B cell (primary cell): ENCODE data around the gene GTF2A1L. TPM values are rescaled to one million over a fixed set of nuclear protein-coding genes. Genes with fewer than 3 reads are reported as not detected.

Experiments used
- ATAC-seq: fragments of 200-7000 bp; cut with Tn5 transposase; one replicate; pipeline ENCODE4 v1.10.0; 2021; ENCODE audit warnings: low read depth, mild to moderate bottlenecking, moderate number of reproducible peaks, moderate library complexity
- CTCF ChIA-PET: fragments of 350-600 bp; sonication (Branson Sonifier 250); formaldehyde crosslinking; loops from one replicate; lab custom pipeline; 2021; ENCODE audit warnings: antibody characterized with exemption, inconsistent platforms; lab: Charles Lee
- POLR2A ChIA-PET: fragments of 350-600 bp; sonication (Branson Sonifier 250); formaldehyde crosslinking; loops from one replicate; lab custom pipeline; 2021; ENCODE audit warnings: antibody characterized with exemption; lab: Charles Lee
- DNase-seq: peaks from one replicate; pipeline ENCODE4 v3.0.0; 2013
- H2AFZ ChIP-seq: 2 replicates; pipeline ENCODE4 v1.6.1; 2012; ENCODE audit warnings: mild to moderate bottlenecking, low read depth, low read length; ENCODE audit not compliant: insufficient read depth, poor library complexity, severe bottlenecking
- H3K27ac ChIP-seq, 2 donors: 1 replicate in 1 of 2; 2 replicates in 1 of 2; pipeline ENCODE4 v1.5.1; 2012 to 2013; ENCODE audit warnings: low read length in 2 of 2, mild to moderate bottlenecking in 2 of 2, moderate library complexity in 1 of 2
- H3K27me3 ChIP-seq, 4 experiments: fragments of 200-600 bp in 1 of 4; sonication (generic) in 1 of 4; replicated peaks in 1 of 4; 1 replicate in 2 of 4; 2 replicates in 2 of 4; pipeline versions ENCODE4 v1.6.1 to v1.7.0; 2013 to 2016; ENCODE audit warnings: low read length in 3 of 4, mild to moderate bottlenecking in 2 of 4, mixed read lengths in 1 of 4, moderate library complexity in 1 of 4; ENCODE audit not compliant: insufficient read depth in 4 of 4, control insufficient read depth in 3 of 4; ENCODE audit errors: control extremely low read depth in 1 of 4
- H3K36me3 ChIP-seq, 2 experiments: replicated peaks in 1 of 2; 1 replicate in 1 of 2; 2 replicates in 1 of 2; pipeline versions ENCODE4 v1.6.1 to v1.7.1; 2013; ENCODE audit warnings: low read length in 1 of 2; ENCODE audit not compliant: insufficient read depth in 2 of 2, control insufficient read depth in 1 of 2; ENCODE audit errors: control extremely low read depth in 1 of 2, extremely low read depth in 1 of 2
- H3K4me1 ChIP-seq, 2 donors: fragments of 200-600 bp in 1 of 2; sonication (generic) in 1 of 2; 1 replicate in 1 of 2; 2 replicates in 1 of 2; pipeline versions ENCODE4 v1.5.1 to v1.6.1; 2013 to 2017; ENCODE audit warnings: low read length in 2 of 2; ENCODE audit not compliant: control insufficient read depth in 2 of 2, insufficient read depth in 2 of 2
- H3K4me2 ChIP-seq: replicated peaks from 2 replicates; pipeline ENCODE3; 2012; ENCODE audit warnings: mild to moderate bottlenecking, low read depth, low read length; ENCODE audit not compliant: poor library complexity, severe bottlenecking
- H3K4me3 ChIP-seq, 5 experiments: fragments of 200-600 bp in 1 of 5; sonication (generic) in 1 of 5; 1 replicate in 3 of 5; 2 replicates in 2 of 5; pipeline versions ENCODE4 v1.5.1 to v1.7.0; 2011 to 2016; ENCODE audit warnings: low read length in 4 of 5, mild to moderate bottlenecking in 4 of 5, low read depth in 2 of 5, control low read depth in 1 of 5, moderate library complexity in 1 of 5; ENCODE audit not compliant: insufficient read depth in 1 of 5; ENCODE audit errors: control extremely low read depth in 1 of 5, extremely low read depth in 1 of 5
- H3K79me2 ChIP-seq: fragments of 200-600 bp; sonication (generic); one replicate; pipeline ENCODE4 v1.6.0; 2016; ENCODE audit warnings: low read length; ENCODE audit not compliant: control insufficient read depth, insufficient read depth
- H3K9ac ChIP-seq: fragments of 200-600 bp; sonication (generic); 2 replicates; pipeline ENCODE4 v1.6.1; 2017; ENCODE audit warnings: mild to moderate bottlenecking, low read length, moderate library complexity
- H3K9me3 ChIP-seq, 3 donors: one replicate each; pipeline versions ENCODE4 v1.6.1 to v1.7.1; 2013; ENCODE audit warnings: low read length in 2 of 3; ENCODE audit not compliant: control insufficient read depth in 2 of 3, insufficient read depth in 1 of 3; ENCODE audit errors: control extremely low read depth in 1 of 3
- H4K20me1 ChIP-seq: 2 replicates; pipeline ENCODE4 v1.6.0; 2012; ENCODE audit warnings: mild to moderate bottlenecking, low read length; ENCODE audit not compliant: insufficient read depth, control insufficient read depth, poor library complexity, severe bottlenecking
- H3K27ac Mint-ChIP-seq: one replicate; pipeline ENCODE4 v1.8.0; 2021; ENCODE audit warnings: mixed read lengths
- H3K27me3 Mint-ChIP-seq: one replicate; pipeline ENCODE4 v1.8.0; 2021; ENCODE audit warnings: mixed read lengths
- H3K4me1 Mint-ChIP-seq: one replicate; pipeline ENCODE4 v1.8.0; 2021; ENCODE audit warnings: mixed read lengths
- H3K4me3 Mint-ChIP-seq: one replicate; pipeline ENCODE4 v1.8.0; 2021; ENCODE audit warnings: mixed read lengths
- H3K9me3 Mint-ChIP-seq: one replicate; pipeline ENCODE4 v1.8.0; 2022; ENCODE audit warnings: mixed read lengths; ENCODE audit not compliant: insufficient read depth
- EZH2 ChIP-seq: IDR thresholded peaks from 2 replicates; pipeline ENCODE4 v1.6.1; 2012; ENCODE audit warnings: borderline replicate concordance, low read depth, mild to moderate bottlenecking, moderate library complexity, low read length; ENCODE audit not compliant: insufficient read depth, poor library complexity, severe bottlenecking
- WGBS: methylation state at CpG from one replicate; pipeline ENCODE4 v1.1.5; 2013; ENCODE audit warnings: missing lambda C conversion rate; ENCODE audit not compliant: insufficient coverage; 5-methylcytosine and 5-hydroxymethylcytosine counted together
- intact Hi-C: fragments of 100-400 bp; cut with micrococcal nuclease; formaldehyde crosslinking; loops from one replicate; pipeline ENCODE4 v1.10.0; 2022
- polyA plus RNA-seq: library from polyadenylated mRNA; depleted of rRNA; stranded (reverse); fragments of >200 nt; gene quantifications from 2 replicates; pipeline ENCODE4 v1.2.3, GENCODE V29; 2012
- total RNA-seq, 2 donors: library from RNA; stranded (reverse); fragments of 120-200 nt in 1 of 2; gene quantifications; 1 replicate in 1 of 2; 2 replicates in 1 of 2; pipeline versions ENCODE4 v1.2.3 to v1.2.4, GENCODE V29; 2013 to 2022
- TF ChIP-seq, protein P1 (sequence below): fragments of 200-600 bp; IDR thresholded peaks from one replicate; pipeline ENCODE4 v1.8.0; 2022; ENCODE audit warnings: antibody characterized with exemption, mild to moderate bottlenecking

GTF2A1L gene
- total and polyA plus RNA-seq, 2 donors (not counting 1 experiment from before 2014, with no cell fraction given): not detected

DNA sequence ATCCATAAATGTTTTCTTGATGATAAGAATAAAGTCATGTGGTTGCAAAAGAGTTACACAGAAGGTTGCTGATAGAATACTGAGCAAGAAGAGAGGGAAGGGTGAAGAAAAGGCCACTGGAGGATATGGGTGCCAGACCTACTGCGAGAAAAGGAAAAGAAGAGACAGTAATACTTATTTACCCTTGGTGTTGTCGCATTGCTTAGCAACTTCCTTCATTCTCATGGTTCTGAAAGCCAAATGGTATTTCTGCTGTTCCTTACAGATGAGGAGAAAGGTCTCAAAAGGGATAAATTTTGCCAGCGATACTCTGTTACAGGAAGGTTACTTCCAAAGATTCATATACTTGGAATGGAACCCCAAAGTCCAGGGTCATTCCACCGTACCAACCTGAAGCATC, 75.4 kb downstream of the GTF2A1L start:
- DNase-seq: no peak
- Histone ChIP-seq H3K4me2 (no peak overlapping the region), H3K27ac (no peak overlapping the region), H4K20me1 (no peaks in the 10 kb centered on the region), H2AFZ (no peak overlapping the region), H3K36me3 (no peaks in the 10 kb centered on the region), H3K9ac (no peak overlapping the region), H3K4me3 (no peak overlapping the region), H3K27me3 (peaks cover 0 to 2% (median 0%) of the 10 kb centered on the region in 4 experiments), H3K9me3 (no peaks in the 10 kb centered on the region), H3K4me1 (no peaks in the 10 kb centered on the region), H3K79me2 (no peaks in the 10 kb centered on the region)
- no peaks in the 10 kb centered on the region for H3K4me1 Mint-ChIP-seq
- no peak for TF ChIP-seq EZH2
- TF ChIP-seq, protein P1, sequence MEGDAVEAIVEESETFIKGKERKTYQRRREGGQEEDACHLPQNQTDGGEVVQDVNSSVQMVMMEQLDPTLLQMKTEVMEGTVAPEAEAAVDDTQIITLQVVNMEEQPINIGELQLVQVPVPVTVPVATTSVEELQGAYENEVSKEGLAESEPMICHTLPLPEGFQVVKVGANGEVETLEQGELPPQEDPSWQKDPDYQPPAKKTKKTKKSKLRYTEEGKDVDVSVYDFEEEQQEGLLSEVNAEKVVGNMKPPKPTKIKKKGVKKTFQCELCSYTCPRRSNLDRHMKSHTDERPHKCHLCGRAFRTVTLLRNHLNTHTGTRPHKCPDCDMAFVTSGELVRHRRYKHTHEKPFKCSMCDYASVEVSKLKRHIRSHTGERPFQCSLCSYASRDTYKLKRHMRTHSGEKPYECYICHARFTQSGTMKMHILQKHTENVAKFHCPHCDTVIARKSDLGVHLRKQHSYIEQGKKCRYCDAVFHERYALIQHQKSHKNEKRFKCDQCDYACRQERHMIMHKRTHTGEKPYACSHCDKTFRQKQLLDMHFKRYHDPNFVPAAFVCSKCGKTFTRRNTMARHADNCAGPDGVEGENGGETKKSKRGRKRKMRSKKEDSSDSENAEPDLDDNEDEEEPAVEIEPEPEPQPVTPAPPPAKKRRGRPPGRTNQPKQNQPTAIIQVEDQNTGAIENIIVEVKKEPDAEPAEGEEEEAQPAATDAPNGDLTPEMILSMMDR: no peak
- no peak overlapping the region for H3K4me3 Mint-ChIP-seq
- H3K9me3 Mint-ChIP-seq: no peaks in the 10 kb centered on the region
- no peak for ATAC-seq
- ChIA-PET POLR2A (no interaction called here), CTCF (no interaction called here)
- peaks cover 7% of the 10 kb centered on the region for H3K27me3 Mint-ChIP-seq
- WGBS: no CpG with 5 or more reads among the region's 4 CpGs
- H3K27ac Mint-ChIP-seq: no peak overlapping the region
- intact Hi-C loops: no loop called here

DNA sequence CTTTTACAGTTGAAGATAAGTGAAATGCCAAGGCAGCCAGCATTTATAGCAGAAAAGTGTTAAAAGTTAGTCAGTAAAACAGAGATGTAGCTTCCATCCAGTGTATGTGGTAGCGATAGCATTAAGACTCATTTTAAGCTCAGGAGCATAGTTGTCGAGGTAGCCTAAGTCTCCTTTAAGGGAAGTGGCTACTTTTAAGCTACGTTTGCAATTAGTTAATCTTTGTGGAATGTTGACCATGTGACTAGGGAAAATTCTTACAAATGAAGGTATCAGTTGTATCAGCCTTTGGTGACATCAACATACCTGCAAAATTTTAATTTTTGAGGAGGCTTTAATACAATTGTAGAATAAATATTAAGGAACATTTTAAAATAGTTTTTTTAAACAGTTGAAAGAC, 76.0 kb downstream of the GTF2A1L start:
- DNase-seq (no peak), ATAC-seq (no peak)
- ChIA-PET POLR2A (no interaction called here), CTCF (no interaction called here)
- Histone ChIP-seq H3K9me3 (no peaks in the 10 kb centered on the region), H3K27ac (no peak overlapping the region), H3K4me2 (no peak overlapping the region), H3K27me3 (peaks cover 0 to 2% (median 0%) of the 10 kb centered on the region in 4 experiments), H3K4me1 (no peaks in the 10 kb centered on the region), H3K9ac (no peak overlapping the region), H2AFZ (no peak overlapping the region), H4K20me1 (no peaks in the 10 kb centered on the region), H3K79me2 (no peaks in the 10 kb centered on the region), H3K36me3 (no peaks in the 10 kb centered on the region), H3K4me3 (no peak overlapping the region)
- no peak overlapping the region for H3K4me3 Mint-ChIP-seq
- intact Hi-C loops: no loop called here
- H3K4me1 Mint-ChIP-seq: no peaks in the 10 kb centered on the region
- H3K27ac Mint-ChIP-seq: no peak overlapping the region
- peaks cover 7% of the 10 kb centered on the region for H3K27me3 Mint-ChIP-seq
- WGBS: 92% methylated on average over 2 of the region's 3 CpGs
- no peaks in the 10 kb centered on the region for H3K9me3 Mint-ChIP-seq
- TF ChIP-seq, protein P1: no peak
- TF ChIP-seq EZH2: no peak
